GM18508 (cell line): ENCODE measurements around the gene RNF151.
"Not testable (repeated sequence)": the region's sequence is repeated elsewhere in the genome, so short reads cannot be mapped to it uniquely, and the experiment has no call there.

Source experiments
- ATAC-seq: cut with Tn5 transposase; IDR thresholded peaks from one replicate; pipeline ENCODE4 v1.9.1; 2021; ENCODE audit warnings: moderate number of reproducible peaks; ENCODE audit not compliant: insufficient read depth, unreplicated experiment

RNF151 gene

DNA sequence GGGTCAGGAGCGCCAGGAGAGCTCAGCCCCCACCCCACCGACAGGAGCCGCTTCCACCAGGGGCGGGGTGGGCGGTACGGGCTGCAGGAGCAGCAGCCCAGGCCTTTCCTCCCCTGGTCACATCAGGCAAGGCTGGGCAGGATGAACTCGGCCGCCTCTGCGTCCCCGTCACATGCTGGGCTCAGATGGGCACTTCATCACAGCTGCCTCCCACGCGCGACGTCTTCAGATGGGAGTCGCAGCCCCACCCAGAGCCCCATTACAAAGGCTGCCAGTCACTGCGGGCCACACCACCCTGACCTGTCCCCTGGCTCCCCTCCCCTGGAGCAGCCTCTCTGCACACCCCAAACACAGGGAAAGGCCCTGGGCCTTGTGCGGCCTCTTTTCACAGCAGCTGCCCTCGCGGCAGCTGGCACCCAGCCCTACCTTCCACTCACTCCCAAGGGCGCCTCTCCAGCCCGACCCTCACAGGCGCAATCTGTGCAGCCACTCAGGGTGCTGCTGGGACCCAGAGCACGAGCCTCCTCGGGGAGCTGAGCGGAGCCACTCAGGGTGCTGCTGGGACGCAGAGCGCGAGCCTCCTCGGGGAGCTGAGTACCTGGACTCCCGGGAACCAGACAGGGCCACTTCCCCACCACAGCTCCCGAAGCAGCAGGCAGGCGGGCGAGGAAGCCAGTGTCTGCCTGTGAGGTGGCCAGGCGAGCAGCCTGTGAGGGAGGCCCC is 38.3 kb downstream of the RNF151 start:
- no peak for ATAC-seq

DNA sequence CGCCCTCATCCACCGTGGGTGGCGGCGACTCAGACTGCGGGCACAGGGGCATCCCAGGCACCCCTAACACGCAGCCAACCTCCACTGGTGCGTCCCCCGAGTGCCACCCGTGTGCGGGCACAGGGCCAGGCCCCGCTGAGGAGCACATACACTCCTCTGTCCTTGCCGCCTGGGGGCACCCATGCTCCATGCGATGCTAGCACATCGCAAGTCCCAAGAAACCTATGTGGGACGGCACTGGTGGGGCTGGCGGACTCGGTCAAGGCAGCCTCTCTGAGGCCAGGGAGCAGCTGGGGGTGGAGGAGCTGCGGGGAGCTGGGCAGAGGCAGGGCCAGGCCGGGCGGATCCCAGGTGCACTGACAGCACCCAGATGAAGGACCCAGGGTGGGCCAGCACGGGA is 39.0 kb downstream of the RNF151 start:
- ATAC-seq = no peak

DNA sequence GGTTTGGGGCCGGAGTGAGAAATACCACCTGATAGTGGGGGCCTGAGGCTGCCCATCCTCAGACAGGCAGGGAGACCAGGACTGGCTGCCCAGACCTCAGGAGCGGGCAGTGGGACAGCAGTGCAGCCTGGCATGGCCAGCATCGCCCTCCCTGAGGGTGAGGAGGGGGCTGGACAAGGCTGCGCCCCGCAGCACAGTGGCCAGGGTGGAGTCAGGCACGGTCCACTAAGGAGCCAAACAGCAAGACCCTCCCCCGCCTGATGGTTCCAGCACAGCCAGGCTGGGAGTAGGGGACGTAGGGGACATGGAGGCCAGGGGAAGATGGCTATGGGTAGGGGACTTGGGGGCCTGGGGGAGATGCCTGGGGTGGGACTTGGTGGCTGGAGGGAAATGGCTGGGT is 39.7 kb downstream of the RNF151 start:
- no peak for ATAC-seq

DNA sequence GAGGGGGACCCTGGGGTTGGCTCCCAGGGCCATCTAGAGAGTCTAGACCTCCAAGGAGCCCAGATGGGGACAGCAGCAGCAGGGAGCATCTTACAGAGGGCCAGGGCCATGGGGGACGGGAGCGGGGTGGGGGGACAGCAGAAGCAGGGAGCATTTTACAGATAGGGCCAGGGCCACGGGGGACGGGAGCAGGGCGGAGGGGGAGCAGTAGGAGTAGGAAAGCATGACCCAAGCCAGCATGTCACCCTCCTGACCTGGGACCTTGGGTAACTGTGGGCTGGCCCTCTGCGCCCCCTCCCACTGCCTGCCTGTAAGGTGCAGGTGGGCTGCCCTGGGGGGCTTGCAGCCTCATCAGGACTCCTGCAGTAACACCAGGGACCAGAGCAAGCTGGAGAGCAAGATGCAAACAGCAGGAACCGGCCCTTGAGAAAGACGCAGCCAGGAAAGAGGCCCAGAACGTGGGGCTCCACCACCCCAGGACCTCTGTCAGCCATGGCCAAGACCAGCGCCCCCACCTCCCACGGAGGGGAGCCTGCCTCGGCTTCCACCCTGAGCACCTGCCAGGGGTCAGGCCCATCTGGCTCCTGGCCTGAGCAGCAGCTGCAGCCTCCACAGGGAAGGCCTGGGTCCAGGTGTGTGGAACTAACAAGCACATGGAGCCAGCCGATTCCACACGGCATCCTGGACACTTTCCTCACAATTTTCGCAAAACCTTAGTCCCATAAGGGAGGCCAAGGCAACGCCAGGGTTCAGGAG is 40.6 kb downstream of the RNF151 start:
- no peak for ATAC-seq

DNA sequence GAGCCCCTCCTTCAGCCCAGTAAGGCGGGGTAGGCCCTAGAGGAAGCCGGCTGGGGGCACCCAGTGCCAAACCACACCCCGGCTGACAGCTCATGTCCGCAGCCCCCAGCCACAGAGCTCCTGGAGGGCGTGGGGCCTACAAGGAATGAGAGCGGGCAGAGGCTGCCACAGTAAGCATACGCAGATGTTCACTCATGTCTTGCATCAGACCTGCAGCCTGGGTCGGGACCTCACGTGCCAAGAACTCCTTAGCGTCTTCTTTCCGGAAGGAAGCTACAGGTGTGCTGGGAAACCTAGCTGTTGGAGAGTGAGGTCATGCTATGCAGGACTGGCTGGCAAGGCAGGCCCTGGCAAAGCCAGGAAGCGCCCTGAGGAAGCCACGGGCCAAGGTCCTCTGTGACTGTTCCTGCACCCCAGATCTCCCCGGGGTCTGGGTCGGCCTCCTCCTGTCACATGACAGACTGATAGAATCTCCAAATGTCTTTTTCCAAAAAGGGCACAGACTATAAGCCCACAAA is 41.4 kb downstream of the RNF151 start:
- ATAC-seq = no peak

DNA sequence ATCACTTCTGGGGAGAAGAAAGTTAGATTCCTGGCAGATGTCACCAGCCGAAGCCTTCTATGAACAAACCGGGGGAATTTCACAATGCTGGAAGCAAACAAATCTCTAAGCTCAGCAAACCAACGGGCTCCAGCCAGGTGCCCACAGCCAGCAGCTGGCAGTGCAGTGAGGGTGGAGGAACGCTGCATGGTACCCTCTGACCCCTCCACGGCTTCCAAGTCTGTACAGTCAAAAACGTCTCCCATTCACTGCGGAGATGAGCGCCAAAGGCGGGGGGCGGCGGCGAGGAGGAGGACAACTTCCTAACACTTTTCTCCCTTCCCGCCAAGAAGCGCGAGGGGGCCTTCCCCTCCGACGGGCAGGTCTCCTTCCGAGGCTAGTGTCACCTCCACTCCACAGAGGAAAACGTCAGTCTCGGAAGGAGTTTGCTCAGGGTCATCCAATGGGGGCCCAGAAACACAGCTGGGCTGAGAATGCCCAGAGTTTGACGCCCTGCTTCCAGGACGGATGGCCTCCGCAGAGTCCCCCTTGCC is 42.0 kb downstream of the RNF151 start:
- no peak for ATAC-seq

DNA sequence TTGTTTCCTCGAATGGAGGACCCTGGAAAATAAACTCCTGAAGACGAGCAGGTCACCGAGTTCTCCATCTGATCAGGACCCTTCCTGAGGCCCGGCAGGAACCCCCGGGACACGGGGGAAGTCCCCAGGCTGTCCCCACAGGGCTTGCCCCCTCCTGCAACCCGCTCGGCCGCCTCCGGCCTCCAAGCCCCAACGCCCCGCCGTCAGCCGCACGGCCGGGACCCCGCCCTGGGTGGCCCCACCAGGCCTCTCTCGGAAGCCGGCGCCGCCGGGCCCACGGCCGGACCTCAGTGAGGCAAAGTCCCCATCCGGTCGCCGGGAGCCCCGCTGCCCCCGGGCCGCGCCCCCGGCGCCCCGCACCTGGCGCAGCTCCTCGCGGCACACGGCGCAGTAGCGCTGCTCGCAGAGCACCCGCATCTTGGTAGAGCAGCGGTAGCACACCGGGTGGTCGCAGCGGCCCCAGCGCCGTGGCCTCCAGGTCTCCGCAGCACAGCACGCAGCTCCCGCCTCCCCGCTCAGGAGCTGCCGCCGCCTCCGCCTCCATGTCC is 42.6 kb downstream of the RNF151 start:
- no peak for ATAC-seq

DNA sequence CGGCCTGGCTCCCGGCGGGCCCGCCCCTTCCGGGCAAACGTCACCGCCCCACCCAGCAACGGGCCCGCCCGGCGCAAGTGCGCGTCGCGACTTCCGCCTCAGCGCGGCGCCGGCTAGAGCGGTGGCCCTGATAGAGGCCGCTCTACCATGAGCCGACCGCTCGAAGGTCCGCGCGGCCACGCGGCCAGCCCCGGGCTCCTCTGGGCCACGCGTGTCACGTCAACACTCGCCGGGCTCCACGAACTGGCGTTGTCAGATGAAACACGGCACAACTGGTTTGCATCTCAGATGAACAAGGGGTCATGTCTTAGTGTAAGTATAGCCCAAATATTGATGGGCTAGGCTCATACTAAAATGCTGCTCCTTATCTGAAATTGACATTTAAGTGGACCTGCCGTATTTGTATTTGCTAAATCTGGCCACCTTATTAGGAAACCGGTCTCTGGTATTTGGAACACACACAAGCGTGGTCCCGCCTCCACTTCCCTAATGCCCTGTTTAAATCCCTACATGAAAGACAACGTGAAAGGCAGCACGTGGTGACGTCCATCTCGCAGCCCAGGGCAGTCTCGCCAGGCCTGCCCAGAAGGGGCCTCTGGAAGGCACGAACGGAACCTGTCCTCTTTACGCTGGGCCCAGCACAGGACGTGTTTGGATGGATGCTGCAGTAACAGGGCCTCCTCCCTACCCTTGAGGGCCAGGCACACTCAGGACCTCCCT is 43.3 kb downstream of the RNF151 start, which contains the start of gene ZNF598:
Gene ZNF598 (minus strand): TSS at position 31 of the 720 bp plus-strand sequence.
- ATAC-seq = no peak

DNA sequence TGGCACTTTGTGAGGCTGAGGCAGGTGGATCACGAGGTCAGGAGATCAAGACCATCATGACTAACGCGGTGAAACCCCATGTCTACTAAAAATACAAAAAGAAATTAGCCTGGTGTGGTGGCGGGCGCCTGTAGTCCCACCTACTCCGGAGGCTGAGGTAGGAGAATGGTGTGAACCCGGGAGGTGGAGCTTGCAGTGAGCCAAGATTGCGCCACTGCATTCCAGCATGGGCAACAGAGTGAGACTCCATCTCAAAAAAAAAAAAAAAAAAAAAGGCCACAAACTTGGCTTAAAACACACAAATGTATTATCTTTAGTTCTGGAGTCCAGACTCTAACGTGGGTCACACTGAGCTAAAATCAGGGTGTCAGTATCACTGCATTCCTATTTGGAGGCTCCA is 45.1 kb downstream of the RNF151 start:
- ATAC-seq = not testable (repeated sequence)

DNA sequence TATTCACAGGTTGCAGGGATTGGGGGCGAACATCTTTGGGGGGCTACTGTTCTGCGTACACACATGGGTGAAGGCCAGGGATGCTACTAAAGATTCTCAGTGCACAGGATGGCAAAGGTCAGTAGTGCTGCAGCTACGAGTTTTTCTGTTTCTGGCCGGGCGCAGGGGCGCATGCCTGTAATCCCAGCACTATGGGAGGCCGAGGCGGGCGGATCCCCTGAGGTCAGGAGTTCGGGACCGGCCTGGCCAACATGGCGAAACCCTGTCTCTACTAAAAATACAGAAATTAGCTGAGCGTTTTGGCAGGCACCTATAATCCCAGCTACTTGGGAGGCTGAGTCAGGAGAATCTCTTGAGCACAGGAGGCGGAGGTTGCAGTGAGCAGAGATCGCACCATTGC is 46.9 kb downstream of the RNF151 start:
- ATAC-seq = no peak

DNA sequence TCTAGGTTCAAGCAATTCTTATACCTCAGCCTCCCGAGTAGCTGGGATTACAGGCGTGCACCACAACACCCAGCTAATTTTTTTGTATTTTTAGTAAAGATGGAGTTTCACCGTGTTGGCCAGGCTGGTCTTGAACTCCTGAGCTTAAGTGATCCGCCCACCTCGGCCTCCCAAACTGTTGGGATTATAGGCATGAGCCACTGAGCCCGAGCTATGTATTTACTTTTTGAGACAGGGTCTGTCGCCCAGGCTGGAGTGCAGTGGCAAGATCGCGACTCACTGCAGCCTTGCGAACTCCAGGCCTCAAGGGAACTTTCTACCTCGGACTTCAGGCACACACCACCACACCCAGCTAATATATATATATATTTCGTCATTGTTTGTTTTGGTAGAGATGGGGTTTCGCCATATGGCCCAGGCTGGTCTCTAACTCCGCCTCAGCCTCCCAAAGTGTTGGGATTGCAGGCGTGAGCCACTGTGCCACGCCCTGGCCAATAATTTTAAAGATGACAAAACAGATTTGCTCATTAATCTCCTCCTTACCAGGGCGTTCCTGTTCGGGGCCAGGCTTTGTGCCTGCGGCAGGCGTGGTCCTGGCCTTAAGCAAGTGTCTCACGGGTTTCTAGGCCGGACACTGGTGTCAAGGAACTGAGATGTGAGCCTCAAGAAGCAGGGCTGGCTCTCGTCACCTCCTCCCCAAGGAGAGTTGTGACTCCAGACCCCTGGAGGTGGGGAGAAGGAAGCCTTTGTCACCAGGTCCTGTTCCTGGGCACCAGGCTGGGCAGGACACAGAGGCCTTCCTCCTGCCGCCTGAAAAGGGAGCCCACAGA is 48.7 kb downstream of the RNF151 start:
- ATAC-seq = no peak

DNA sequence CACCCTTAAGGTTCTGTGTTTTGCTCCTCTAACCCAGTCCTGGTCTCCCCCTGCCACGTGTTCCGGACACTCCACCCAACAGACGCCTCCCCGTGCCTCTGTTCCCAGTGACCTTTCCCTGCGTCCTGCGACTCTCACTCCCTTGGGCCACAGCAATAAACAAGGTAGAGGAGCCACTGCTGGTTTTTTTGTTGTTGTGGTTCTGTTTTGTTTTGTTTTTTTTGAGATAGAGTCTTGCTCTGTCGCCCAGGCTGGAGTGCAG is 49.2 kb downstream of the RNF151 start:
- no peak for ATAC-seq

DNA sequence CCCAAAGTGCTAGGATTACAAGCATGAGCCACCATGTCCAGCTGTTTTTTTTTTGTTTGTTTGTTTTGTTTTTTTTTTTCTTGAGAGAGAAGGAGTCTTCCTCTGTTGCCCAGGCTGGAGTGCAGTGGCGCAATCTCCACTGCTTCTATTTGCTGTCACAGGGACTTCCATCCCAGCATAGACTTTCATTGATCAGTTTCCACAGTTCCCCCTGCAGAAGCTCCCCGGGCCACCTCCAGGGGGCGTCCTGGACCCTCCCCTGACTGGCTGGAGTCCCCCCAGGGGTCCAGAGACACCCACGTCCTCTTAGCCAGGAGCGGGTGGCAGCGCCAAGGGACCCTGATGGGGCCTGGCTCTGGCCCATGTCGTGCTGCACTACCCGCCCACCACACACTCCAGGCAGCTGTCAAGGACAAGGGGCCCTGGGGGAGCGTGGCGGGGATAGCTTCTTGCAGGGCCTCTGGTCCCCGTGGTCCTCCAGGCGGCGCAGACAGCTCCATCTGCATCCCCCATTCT is 49.8 kb downstream of the RNF151 start:
- no peak for ATAC-seq
